Embryonic facial prominence (tissue), 1 donor: ENCODE results near the gene GPATCH2L.

ENCODE experiments used
- DNase-seq: peaks from one replicate; pipeline ENCODE4 v3.0.0-alpha.2; 2016; ENCODE audit errors: extremely low spot score

Gene GPATCH2L

DNA sequence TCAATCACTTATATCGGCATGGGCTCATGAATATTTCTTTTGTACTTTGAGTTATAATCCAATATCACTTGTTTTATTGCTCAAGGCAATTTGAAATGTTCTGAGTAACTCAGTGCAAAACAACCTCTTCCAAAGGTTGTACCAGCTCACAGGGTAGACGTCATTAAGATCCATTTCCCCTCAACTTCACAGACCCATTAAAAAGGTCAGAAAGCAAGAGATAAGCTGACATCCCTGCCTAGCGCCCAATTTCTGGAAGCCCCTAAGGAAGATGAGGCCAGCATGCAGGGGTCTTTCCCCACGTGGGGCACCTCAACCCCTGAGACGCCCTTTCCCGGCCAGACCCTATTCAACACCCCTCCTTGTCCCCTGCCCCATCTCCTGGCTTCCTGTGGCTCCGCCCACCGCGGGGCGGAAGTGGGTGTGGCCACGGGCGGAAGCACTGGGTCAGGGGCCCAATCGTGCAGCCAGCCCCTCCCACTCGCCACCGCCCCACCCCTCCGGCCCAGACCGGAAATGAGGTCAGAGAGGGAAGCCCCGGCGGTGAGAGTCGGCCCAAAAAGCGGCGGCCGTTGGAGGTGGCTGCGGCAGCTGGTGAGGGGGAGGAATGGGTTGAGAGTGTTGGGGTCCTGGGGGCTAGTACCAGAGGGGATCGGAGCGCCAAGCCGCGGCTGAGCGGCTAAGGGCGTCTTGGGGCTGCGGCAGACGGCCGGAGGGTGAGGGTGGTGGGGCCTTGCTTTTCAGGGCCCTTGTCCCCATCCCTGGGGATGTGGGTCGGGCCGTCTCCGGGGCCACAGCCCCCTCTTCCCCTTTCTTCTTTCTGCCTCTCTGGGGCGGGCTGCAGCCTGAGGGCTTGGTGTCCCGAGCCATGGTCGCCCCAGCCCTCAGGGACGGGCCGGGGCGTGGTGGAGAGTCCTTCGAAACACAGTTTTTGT lies at the start of gene GPATCH2L:
Gene GPATCH2L, plus strand, starts transcription at position 525 of the 935 bp plus-strand sequence. CDS start 2,442 bp downstream, outside the sequence.
- DNase-seq: peak; percentile 82

DNA sequence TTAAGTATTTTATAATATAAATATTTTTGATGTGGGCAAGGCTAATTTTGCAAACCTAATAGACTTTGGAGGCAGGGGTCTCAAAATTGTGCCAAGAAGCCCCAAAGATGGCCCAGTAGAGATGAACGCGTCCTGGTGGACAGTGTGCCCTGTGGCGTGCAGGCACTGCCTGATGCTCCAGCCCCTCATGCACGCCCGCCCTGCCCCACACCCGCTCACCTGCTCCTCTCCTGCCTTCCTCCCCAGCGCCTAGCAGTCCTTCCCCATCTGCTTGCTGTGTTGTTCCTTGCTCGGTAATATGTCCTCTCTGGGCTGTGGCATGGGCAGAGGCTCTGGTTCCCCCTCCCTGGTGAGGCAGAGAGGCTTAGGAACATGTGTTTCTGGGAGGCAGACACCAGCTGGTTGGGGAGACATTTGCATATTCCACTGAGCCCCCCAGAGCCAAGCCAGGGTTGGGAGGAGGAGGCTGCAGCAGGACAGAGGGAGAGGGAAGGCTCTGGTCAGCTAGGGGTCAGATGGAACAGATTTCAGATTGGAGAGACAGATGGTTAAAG lies 46.8 kb upstream of the GPATCH2L start:
- DNase-seq: no peak

DNA sequence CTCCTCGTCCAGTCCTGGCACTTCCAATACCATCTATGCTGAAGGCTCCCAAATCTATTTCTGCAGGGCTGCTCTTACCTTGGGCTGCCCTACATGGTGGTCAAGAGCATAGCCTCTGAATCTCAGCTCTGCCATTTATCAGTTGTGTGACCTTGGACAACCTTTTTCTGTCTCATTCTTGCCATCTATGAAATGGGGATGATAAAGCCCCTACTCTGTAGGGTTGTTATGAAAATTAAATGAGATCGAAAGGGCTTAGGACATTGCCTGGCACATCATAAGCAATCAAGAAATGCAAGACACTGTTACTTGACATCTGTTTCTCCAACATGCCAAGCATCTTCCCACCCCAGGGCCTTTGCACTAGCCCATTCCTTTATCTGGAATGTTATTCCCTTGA lies 45.5 kb upstream of the GPATCH2L start:
- DNase-seq: no peak

GRCh38 chr14:76109087-76109880 lies 42.4 kb upstream of the GPATCH2L start:
- DNase-seq: no peak

- DNase-seq: no peak
These were observed 38.7 kb upstream of the GPATCH2L start for GRCh38 chr14:76112889-76113624.

DNA sequence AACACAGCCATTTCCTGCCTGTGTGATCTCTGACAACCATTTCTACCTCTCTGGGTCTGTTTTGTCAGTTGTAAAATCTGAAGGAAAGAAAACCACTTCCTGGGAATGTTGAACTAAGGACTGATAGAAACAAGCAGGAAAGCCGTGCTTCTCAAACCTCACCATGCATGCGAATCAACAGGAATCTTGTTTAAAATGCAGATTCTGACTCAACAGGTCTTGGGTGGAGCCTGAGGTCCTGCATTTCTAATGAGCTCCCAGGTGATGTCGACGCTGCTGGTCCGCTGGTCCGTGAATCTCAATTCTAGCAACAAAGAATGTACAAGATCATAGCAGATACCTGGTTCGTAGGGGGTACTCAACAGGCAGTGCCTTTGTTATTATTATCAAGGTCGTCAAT lies 38.0 kb upstream of the GPATCH2L start:
- no peak for DNase-seq

GRCh38 chr14:76115010-76115422 lies 36.7 kb upstream of the GPATCH2L start:
- no peak for DNase-seq

DNA sequence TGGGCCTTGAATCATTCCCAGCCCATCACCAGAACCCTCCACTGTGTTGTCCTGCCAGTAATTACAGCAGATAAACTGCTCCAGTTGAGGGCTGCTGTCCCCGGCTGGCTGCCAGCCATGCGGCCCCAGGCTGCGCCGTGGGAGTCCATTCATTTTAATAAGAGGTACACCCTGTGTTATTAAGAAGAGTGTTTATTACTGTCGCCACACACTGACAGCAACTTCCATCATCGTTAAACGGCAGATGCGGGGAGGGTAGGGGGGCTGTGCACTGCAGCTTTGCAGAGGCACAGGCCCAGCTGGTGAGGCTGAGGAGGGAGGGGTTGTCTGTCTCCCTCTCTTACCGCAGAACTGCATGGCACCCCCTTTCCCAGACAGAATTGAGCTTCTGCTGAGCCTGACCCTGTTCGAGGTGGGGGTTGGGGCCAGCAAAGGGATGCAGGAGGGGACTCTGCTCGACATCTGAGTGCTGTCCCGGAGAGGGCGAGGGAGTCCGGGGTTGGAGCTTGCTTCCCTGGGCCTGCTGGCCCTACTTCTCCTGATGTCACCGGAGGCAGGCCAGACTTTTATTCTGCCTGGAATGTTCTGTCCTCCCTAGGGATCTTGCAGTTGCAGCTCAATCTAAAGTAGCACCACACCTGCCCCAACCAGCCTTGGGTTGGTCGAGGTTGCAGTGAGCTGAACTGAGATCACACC lies 33.8 kb upstream of the GPATCH2L start:
- DNase-seq: no peak

DNA sequence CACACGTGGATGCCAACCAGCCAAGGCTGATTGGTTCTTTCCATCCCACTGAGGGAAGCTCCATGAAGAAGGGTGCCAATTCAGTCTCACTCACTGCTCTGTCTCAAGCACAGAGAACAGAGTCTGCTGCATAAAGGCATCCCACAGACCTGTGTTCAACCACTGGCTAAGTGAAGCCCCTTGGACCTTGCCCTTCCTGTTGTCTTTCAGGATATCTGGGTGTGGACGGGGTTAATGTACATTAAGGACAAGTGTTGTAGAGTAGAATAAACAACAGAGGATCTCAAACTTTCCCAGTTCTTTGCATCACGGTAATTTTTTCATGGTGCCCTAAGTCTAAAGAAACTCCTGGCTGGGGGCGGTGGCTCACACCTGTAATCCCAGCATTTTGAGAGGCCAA lies 33.1 kb upstream of the GPATCH2L start:
- DNase-seq: no peak

DNA sequence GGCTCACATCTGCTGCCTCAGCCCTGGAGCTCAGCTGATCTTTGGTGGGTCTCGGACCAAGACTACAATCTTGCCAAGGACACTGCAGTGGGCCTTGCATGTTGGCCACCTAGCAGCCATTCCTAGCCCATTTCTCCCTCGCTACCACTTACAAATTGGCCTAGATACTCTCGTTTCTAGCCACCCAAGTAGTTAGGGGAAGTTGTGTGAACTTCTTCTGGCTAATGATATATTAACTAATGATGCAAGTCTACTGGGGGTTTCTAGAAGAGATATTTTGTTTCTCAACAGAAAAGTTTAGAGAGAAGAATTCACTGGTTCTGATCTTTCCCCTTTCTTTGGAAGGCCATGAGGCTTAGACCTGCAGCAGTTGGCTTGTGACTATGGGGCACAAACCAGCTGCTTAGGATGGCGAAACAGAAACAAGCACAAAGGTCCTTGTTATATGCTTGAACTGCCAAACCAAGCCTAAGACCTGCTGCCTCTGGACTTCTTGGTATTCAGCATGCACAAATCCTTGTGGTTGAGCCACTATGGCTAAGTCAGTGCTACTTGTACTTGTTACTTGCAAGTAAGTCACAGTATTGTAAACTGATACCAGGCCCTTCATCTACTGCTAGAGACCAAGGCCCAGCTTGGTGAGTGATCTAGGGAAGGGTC lies 30.5 kb upstream of the GPATCH2L start:
- no peak for DNase-seq

- DNase-seq: no peak
These were observed 28.1 kb upstream of the GPATCH2L start for GRCh38 chr14:76123426-76124225.

DNA sequence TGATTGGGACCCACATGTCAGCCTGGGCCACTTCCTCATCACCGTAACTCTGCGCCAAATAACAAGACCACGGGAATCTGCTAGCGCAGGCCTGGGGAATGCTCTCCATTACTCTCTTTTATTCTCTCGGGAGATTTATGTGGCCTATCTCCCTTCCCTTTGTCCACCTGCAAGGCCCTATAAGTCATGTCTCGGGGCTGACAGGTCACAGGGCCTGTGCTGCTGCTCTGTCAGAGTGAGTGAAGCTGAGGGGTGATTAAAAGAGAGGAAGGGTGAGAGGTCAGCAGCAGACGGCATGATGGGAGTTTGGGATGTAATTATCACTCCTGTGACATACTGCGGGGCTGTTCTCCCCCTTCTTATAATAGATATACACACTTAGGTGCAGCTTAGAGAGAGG lies 26.2 kb upstream of the GPATCH2L start:
- DNase-seq: no peak

DNA sequence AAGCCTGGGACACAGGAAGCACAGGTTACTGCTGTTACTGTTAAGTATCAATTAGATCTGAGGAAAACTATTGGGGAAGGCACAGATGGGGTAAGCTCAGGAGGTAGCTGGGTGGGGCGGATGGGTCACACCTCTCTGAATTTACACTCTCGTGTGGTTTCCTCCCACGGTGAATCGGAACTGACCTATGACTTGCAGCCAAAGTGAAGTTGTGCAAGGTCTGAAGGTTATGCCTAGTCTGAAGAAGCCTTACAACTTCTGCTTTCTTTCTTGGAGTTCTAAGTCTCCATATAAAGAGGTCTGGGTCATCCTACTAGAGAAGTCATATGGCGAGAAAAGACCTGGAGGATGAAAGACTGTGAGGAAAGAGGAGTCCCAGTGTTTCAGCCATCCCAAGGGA lies 25.6 kb upstream of the GPATCH2L start:
- DNase-seq: no peak

DNA sequence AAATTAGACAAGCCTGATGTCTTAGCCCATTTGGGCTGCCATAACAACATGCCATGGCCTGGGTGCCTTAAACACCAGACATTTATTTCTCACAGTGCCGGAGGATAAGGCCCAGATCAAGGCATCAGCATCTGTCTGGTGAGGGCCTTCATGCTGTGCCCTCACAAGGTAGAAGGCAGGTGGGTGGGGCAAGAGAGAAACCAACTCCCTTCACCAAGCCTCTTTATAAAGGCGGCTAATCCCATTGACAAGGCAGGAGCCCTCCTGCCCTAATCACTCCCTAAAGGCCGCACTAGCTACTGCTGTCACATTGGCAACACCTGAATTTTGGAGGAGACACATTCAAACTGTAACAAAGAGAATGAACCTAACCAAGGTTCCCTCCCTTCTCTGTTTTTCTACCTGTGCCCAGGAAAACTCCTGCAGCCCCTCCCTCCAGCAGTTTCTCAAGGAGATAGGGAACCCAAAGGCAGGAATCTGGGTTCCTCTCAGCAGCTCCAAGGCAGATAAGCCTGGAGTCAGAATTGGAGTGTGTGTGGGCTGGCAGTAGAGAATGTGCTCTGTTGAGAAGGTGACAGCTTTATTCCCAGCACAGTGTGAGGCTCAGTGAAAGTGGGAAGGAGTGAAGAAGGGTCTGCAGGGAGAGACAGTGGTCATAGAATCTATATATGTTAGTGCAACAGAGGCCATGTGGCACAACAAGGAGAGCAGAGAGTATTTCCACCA lies 21.7 kb upstream of the GPATCH2L start:
- no peak for DNase-seq

DNA sequence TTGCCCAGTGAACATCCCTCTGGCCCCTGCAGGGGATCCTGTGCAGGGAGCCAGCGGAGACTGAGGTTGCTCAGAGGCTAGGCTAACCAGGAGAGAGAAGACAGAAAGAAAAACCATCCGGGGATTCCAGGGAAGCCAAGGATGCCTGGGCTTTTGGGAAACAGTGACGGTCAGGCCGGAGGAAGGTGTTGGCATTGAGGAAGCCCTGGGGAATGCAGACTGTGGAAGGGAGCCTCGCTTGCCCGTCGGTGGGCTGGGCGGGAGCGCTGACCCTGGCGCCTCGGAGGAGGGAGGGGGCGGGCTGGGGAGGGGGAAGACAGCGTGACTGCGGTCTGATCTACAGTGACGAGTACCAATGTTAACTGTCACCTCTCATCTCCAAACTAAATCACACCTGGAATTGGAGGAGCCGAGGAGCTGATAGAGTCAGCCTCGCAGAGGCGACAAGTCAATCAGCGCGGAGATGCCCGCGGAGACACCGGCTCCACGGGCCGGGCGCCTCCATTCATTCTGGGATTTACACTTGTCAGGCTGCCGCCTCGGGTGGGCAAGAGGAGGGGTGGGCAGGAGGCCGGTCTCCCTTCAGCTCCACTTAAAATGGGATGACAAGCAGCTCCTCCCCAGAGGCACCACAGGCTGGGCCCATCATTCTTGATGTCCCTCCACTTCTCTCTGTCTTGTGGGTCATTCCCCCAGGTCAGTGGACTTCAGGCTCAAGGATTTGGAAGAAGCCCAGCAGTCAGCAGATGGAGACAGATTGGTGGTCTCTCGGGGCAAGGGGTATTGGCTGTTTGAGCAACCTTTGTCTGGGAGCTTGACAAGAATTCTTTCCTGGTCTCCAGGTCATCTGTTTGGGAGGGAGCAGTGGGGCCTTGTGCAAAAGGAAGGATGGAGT lies 20.4 kb upstream of the GPATCH2L start:
- DNase-seq: no peak

DNA sequence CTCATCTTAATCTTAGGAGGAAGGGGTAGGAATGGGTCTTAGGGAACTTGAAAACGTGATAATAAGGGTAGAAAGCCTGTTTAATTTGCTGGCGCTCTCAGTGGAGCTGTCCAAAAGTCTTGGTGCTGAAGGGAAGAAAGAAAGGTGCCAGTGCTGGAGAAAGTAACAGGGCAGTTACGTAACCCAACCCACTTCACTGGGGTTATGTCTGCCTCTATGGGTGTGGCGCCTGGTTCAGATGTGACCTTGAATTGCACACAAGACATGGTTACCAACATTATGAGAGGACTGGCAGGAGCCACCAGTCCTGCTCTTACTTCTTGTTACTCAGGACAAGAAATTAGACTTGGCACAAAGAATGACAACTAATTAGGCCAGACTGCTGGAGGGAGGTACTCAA lies 18.6 kb upstream of the GPATCH2L start:
- DNase-seq: no peak

DNA sequence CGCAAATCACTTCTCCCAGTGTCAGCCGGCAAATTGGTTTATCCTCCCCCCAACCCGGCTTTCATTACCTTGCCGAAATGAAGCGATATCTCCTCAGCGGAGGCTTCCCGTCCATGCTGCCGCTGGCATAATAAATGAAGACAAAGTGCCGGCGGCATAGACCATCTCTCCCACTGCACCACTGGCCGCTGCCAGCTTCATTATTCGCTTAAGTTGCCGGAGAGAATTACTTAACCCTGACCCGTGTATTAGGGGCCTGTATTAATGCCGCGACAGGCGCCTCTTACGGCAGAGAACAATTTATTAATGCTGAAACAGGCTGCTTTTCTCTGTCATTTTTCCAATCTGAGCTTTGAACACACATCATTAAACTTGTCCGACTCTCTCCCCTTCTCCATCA lies 17.5 kb upstream of the GPATCH2L start:
- no peak for DNase-seq

- no peak for DNase-seq
These were observed 16.0 kb upstream of the GPATCH2L start for GRCh38 chr14:76135722-76136121.
